ENCODE data around the gene SDK1. TPM values are rescaled to one million over a fixed set of nuclear protein-coding genes. Genes with fewer than 3 reads are reported as not detected.

The SDK1 gene
- total and polyA plus RNA-seq, 2 of the 8 experiments (the other 6 are each of a cell fraction or from before 2014, with no cell fraction given), result 3.3 to 7.2 TPM

GRCh38 chr7:3795141-3795540, 494.1 kb downstream of the SDK1 start (continued):
- TF ChIP-seq CHD7 (IDR thresholded peaks at IDR 0.05; ENCODE audit: insufficient replicate concordance, low read length), result no peak
- no peak for TF ChIP-seq KDM4A (IDR thresholded peaks at IDR 0.05; ENCODE audit: low read depth, low read length, severe bottlenecking)
